GM21447 (cell line): Measurements from ENCODE around the gene SMAP2.
A peak's percentile ranks its signal among the peaks of the same experiment; 100 is the strongest.
"Not testable (repeated sequence)": the region's sequence is repeated elsewhere in the genome, so short reads cannot be mapped to it uniquely, and the experiment has no call there.

Experiments used
- ATAC-seq: cut with Tn5 transposase; IDR thresholded peaks from one replicate; pipeline ENCODE4 v1.9.1; 2021; ENCODE audit not compliant: unreplicated experiment

SMAP2 gene

DNA sequence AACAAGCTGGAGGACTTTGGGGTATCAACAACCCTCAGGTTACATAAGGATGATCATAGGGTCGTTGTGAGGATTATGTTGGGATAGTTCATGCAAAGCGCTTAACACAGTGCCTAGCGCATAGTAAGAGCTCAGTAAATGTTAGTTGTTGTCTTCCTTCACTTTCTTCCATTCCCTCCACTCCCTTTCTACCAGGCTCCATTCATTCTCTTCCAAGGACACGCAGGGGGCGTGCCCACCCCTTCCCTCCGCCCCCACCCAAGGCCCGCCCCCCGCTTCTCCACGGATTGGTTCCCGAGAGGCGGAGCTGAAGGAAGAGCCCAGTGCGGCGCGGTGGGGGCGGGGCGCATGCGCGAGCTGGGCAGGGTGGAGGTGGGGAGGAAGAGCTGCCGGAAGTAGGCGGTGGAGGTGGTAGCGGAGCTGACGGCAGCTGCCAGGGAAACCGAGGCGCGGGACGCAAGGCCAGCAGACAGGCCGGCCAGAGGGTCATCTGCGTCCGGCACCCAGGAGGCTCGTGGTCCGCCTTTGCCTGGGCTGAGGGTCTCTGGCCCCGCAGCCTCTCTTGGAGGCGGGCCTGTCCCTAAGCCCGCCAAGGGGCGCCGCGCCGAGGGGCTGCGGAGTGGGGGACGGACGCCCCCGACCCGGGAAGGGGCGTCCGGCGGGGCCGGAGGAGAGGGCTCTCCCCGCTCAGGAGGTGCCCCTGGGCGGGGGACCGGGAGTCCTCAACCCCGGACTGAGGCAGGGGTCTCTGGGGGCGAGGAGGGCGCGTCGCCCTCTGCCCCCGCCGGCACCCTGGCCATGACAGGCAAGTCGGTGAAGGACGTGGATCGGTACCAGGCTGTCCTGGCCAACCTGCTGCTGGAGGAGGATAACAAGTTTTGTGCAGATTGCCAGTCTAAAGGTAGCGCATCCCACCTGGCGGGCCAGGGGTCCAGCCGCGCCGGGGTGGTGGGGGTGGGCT is at the start of gene SMAP2:
SMAP2 (plus strand) TSS at position 405 of the 961 bp plus-strand sequence; CDS start at position 799, 394 bp downstream.
- peak; percentile 79 for ATAC-seq

GRCh38 chr1:40331403-40331802 is 42.1 kb upstream of the SMAP2 start:
- not testable (repeated sequence) for ATAC-seq

DNA sequence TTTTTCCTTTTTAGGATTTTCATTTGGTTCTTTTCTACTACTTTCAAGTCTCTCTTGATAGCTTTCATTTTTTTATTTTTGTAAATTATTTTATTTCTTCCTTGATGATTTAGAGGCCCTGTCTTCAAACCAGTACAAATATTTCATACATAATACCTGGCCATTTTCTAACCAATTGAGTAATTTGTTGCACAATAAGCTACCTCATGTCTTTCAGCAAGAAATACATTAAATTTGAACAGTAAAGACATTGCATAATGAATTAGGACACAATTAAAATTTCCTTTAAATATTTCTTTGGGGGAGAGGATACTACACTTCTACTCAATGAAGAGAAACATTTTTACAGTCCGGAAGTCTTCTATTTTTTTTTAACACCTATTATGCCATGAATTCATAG is 40.8 kb upstream of the SMAP2 start:
- ATAC-seq, result no peak

- no peak for ATAC-seq
Measured at GRCh38 chr1:40337443-40337842, 36.1 kb upstream of the SMAP2 start.

GRCh38 chr1:40338745-40339419 is 34.6 kb upstream of the SMAP2 start:
- no peak for ATAC-seq

GRCh38 chr1:40339420-40340323 is 33.9 kb upstream of the SMAP2 start:
- ATAC-seq, result no peak

- no peak for ATAC-seq
Measured at GRCh38 chr1:40341491-40342380, 31.8 kb upstream of the SMAP2 start.

- not testable (repeated sequence) for ATAC-seq
Measured at GRCh38 chr1:40342381-40342717, 31.2 kb upstream of the SMAP2 start.

DNA sequence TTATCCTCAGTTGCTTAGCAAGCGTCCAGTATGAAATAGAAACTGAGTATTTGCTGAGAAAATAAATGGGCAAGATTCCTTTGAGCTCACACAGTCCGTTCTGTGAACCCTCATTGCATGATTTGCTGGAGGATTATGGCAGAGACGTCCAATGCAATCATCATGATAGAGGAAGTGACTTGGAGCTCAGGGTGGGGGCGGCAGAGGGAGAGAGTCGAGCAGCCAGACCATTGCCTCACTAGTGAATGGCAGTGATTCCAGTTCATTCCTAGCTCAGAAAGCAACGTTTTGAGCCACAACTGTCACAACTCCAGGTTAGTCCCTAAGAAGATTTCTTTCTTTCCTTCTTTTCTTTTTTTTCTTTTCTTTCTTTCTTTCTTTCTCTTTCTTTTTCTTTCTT is 28.9 kb upstream of the SMAP2 start:
- ATAC-seq, result no peak

DNA sequence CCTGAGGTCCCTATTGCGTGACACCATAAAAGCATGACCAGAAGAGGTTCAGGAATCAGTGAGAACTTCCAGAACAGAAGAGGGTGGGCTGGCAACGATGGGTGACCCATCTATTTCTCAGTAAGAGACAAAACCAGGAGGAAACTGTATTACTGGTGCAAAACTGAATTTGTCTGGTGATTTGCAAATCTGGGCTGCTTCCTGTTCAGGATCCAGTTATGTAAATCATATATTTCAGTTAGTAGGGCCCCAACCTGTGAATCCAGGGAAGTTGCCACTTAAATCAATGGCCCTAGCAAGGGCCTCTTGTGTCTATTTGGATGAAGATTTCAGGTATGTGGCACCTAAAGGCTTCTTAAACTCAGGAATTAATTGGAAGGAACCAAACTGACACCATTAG is 23.1 kb upstream of the SMAP2 start:
- ATAC-seq, result no peak

DNA sequence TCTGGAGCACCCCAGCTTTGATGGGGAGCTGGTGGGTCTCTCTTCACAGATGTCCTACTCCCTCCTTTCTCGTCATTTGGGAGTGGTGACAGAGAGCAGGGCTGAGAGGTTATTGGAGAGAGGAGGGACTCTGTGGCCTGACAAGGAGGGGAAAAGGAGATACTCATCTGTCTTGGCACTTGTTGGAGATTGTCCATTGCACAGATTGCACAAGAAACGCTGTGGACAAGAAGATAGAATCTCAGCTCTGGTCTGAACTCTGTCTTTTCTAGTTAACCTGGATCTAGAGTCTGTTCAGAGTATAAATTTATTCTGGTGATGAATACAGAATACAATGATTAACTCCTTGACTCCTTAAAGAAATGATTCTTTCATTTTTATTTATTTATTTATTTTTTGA is 22.4 kb upstream of the SMAP2 start:
- no peak for ATAC-seq

DNA sequence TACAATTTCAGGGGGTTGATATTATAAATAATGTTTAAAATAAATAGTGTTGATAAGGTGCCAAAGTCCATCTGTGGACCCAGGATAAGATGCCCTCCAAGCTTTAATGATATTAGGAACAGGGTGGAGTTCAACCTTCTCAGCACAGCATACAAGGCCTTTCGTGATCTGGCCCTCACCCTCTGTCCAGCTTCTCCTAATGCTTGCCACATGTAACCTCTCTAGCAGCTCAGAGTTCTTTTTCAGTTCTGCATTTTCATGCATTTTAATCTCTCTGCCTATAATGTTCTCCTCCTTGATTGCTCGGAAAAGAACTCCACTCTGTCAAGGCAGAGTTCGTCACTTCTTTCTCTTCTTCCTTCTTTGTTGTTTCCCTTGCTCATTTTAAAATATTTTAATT is 21.4 kb upstream of the SMAP2 start:
- ATAC-seq, result no peak

DNA sequence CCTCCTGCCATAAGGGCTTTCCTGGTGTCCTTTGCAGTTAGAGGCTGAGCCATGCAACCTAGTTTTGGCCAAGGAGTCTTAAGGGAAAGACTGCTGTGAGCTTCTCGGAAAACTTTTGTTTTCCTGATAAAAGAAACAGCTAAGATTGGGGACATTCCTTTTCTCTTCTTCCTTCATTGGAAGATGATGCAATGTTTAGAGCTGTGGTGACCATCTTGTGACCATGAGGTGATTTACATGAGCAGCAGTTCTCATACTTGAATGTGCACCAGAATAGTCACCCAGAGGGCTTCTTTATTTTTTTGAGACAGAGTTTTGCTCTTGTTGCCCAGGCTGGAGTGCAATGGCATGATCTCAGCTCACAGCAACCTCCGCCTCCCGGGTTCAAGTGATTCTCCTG is 20.4 kb upstream of the SMAP2 start:
- no peak for ATAC-seq

DNA sequence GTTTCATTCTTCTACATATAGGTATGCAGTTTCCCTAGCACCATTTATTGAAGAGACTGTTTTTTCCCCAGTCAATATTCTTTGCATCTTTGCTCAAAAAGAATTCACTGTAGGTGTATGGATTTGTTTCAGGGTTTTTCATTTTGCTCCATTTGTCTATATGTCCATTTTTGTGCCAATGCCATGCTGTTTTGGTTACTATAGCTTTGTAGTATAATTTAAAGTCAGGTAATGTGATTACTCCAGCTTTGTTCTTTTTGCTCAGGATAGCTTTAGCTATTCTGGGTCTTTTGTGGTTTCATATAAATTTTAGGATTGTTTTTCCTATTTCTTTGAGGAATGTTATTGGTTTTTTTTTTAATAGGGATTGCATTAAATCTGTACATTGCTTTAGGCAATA is 15.9 kb upstream of the SMAP2 start:
- no peak for ATAC-seq

- ATAC-seq, result no peak
Measured at GRCh38 chr1:40360631-40361030, 12.9 kb upstream of the SMAP2 start.

- ATAC-seq, result no peak
Measured at GRCh38 chr1:40361201-40361600, 12.3 kb upstream of the SMAP2 start.

DNA sequence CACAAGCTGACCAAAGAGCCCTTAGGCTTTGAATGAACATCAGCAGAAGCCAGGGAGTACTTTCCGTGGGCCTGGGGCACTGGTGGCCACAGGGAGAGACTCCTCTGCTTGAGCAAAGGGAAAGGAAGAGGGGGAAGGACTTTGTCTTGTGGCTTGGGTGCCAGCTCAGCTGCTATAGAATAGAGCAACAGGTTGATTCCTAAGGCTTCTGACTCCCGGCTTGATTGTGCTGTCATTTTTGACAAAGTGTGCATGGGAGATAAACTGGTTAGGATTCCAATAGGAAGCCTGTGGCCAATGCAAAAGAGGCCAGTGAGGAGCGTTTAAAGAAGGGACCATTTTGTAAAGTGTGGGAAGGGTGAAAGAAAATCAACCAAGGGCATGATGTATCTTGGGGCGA is 11.9 kb upstream of the SMAP2 start:
- no peak for ATAC-seq

DNA sequence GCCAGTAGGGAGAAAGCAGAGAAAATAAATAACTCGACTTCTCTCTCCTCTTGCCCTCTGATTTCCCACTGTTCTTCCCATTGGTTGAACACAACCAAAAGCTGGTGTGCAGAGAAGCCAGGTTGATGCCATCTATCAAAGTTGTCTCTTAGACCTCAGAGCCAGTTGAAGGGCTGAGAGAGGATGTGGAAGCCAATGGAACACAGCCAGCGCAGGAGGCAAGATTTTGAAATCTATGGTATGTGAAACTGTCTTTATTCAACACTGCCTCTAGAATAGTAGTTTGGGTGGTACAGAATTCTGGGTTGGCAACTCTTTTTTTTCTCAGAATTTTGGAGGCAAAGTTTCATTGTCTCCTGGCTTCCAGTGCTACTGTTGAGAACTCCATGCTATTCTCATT is 11.3 kb upstream of the SMAP2 start:
- ATAC-seq, result no peak

- ATAC-seq, result no peak
Measured at GRCh38 chr1:40362699-40363098, 10.8 kb upstream of the SMAP2 start.

DNA sequence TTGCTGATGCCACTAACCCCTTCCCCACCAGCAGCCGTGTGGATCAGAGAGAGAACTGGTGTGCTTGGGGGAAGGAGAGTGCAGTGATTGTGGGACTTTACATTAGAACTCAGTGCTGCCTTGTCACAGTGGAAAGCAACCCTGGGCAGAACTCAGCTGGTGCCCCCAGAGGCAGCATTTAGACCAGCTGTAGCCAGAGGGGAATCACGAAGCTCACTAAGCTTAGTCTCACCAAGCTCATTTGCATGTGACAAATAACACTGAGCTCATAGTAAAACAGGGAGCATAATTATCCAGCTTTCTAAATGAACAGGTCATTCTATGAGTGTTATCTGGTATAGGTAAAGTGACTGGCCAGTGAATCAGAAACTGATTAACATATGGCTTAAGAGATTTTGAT is 9.8 kb upstream of the SMAP2 start:
- peak; percentile 95 for ATAC-seq
